OCI-LY7 (cell line): Measurements from ENCODE around the gene LTA4H. TPM values are rescaled to one million over a fixed set of nuclear protein-coding genes. Genes with fewer than 3 reads are reported as not detected.
"Not testable (repeated sequence)": the region's sequence is repeated elsewhere in the genome, so short reads cannot be mapped to it uniquely, and the experiment has no call there.

Experiments used
- BruUV-seq: library from RNA; stranded (reverse); fragments of 400-500 nt; replicated peaks from 2 replicates; lab custom pipeline; 2021; lab: Mats Ljungman, UMichigan
- CTCF ChIA-PET: fragments of 300-600 bp; sonication (Branson Sonifier 250); formaldehyde crosslinking; loops from one replicate; lab custom pipeline; 2022; ENCODE audit warnings: antibody characterized with exemption; ENCODE audit not compliant: unreplicated experiment; lab: Charles Lee
- POLR2A ChIA-PET: fragments of 300-600 bp; sonication (Branson Sonifier 250); formaldehyde crosslinking; loops from one replicate; lab custom pipeline; 2022; ENCODE audit warnings: antibody characterized with exemption; lab: Charles Lee
- DNase-seq: peaks from one replicate; pipeline ENCODE4 v3.0.0-alpha.2; 2015; ENCODE audit warnings: low spot score
- H2AFZ ChIP-seq: fragments of 200-600 bp; sonication (generic), shearing (Covaris generic); 2 replicates; pipeline ENCODE4 v1.6.1; 2014; ENCODE audit warnings: mild to moderate bottlenecking, antibody characterized with exemption, low read length, moderate library complexity
- H3K27ac ChIP-seq: fragments of 200-600 bp; sonication (generic); 2 replicates; pipeline ENCODE4 v1.5.1; 2014; ENCODE audit warnings: mixed run types, low read depth, mild to moderate bottlenecking, moderate library complexity, low read length, inconsistent platforms; ENCODE audit not compliant: poor library complexity, severe bottlenecking
- H3K36me3 ChIP-seq: fragments of 200-600 bp; sonication (generic); 2 replicates; pipeline ENCODE4 v1.6.1; 2014; ENCODE audit warnings: mild to moderate bottlenecking, antibody characterized with exemption, low read length, moderate library complexity, mixed read lengths; ENCODE audit not compliant: insufficient read depth
- H3K4me1 ChIP-seq: fragments of 200-600 bp; sonication (generic); 2 replicates; pipeline ENCODE4 v1.5.1; 2014; ENCODE audit warnings: mild to moderate bottlenecking, low read length; ENCODE audit not compliant: insufficient read depth, poor library complexity, severe bottlenecking
- H3K4me2 ChIP-seq: fragments of 200-600 bp; sonication (generic); 2 replicates; pipeline ENCODE4 v1.6.1; 2014; ENCODE audit warnings: mild to moderate bottlenecking, low read length
- H3K4me3 ChIP-seq: fragments of 200-600 bp; sonication (generic); 2 replicates; pipeline ENCODE4 v1.5.1; 2014; ENCODE audit warnings: mild to moderate bottlenecking, low read depth, low read length; ENCODE audit not compliant: poor library complexity, severe bottlenecking
- H3K79me2 ChIP-seq: fragments of 200-600 bp; sonication (generic); 2 replicates; pipeline ENCODE4 v1.6.1; 2016; ENCODE audit warnings: low read depth, mild to moderate bottlenecking, low read length, moderate library complexity, mixed read lengths; ENCODE audit not compliant: insufficient read depth
- H3K9me2 ChIP-seq: fragments of 200-600 bp; sonication (generic); 2 replicates; pipeline ENCODE4 v1.6.1; 2016; ENCODE audit warnings: mild to moderate bottlenecking, low read length, mixed read lengths; ENCODE audit not compliant: insufficient read depth
- H3K9me3 ChIP-seq: fragments of 200-600 bp; sonication (generic); 2 replicates; pipeline ENCODE4 v1.6.1; 2014; ENCODE audit warnings: mild to moderate bottlenecking, mixed run types, low read length, mixed read lengths
- H4K20me1 ChIP-seq: fragments of 200-600 bp; sonication (generic); 2 replicates; pipeline ENCODE4 v1.6.1; 2014; ENCODE audit warnings: mild to moderate bottlenecking, antibody characterized with exemption, low read length, moderate library complexity, mixed read lengths; ENCODE audit not compliant: insufficient read depth
- CTCF ChIP-seq: fragments of 200-600 bp; sonication (generic); conservative IDR thresholded peaks from 2 replicates; pipeline ENCODE4 v1.5.1; 2014; ENCODE audit warnings: mild to moderate bottlenecking, antibody characterized with exemption, low read length, moderate library complexity, mixed read lengths
- EZH2phosphoT487 ChIP-seq: fragments of 200-600 bp; sonication (generic); IDR thresholded peaks from 2 replicates; pipeline ENCODE4 v1.6.1; 2018; ENCODE audit warnings: low read depth, borderline replicate concordance, mild to moderate bottlenecking, mixed run types, antibody characterized with exemption, low read length, moderate library complexity, mixed read lengths
- intact Hi-C: fragments of 100-400 bp; cut with micrococcal nuclease; formaldehyde crosslinking; loops from one replicate; pipeline ENCODE4 v1.10.0; 2022; ENCODE audit not compliant: unreplicated experiment
- total RNA-seq, 2 experiments: library from RNA; depleted of rRNA in 1 of 2; stranded (reverse); fragments of >200 nt in 1 of 2; shearing (Covaris generic) in 1 of 2; gene quantifications; 2 replicates each; pipeline ENCODE4 v1.2.3, GENCODE V29; 2014 to 2022

Gene LTA4H
- total RNA-seq, 2 experiments from 2014 or later: 86.7 to 122 TPM

- ChIA-PET CTCF (no interaction called here), POLR2A (interaction anchor here (0.6 kb wide), 1 partner anchor 149 kb away, joined by 3 read pairs; no protein-coding TSS in a partner anchor)
- Histone ChIP-seq H4K20me1 (no peaks in the 10 kb centered on the region), H3K9me3 (no peaks in the 10 kb centered on the region), H3K4me3 (no peak overlapping the region), H3K4me1 (peaks cover 10% of the 10 kb centered on the region), H3K79me2 (no peaks in the 10 kb centered on the region), H3K27ac (no peak overlapping the region), H3K36me3 (no peaks in the 10 kb centered on the region), H3K4me2 (no peak overlapping the region), H3K9me2 (no peaks in the 10 kb centered on the region), H2AFZ (no peak overlapping the region)
- DNase-seq: no peak
- BruUV-seq: no TSS peak
- intact Hi-C loops: no loop called here
- TF ChIP-seq EZH2phosphoT487 (no peak), CTCF (no peak)
Measured at GRCh38 chr12:96069511-96070231, 34.3 kb upstream of the LTA4H start.

GRCh38 chr12:96068636-96069035, 33.2 kb upstream of the LTA4H start:
- Histone ChIP-seq H3K4me1 (peaks cover 10% of the 10 kb centered on the region), H4K20me1 (no peaks in the 10 kb centered on the region), H3K27ac (no peak overlapping the region), H3K36me3 (no peaks in the 10 kb centered on the region), H3K4me3 (no peak overlapping the region), H3K4me2 (no peak overlapping the region), H3K79me2 (no peaks in the 10 kb centered on the region), H2AFZ (no peak overlapping the region), H3K9me3 (no peaks in the 10 kb centered on the region), H3K9me2 (no peaks in the 10 kb centered on the region)
- no peak for DNase-seq
- intact Hi-C loops: no loop called here
- TF ChIP-seq CTCF (no peak), EZH2phosphoT487 (no peak)
- BruUV-seq: no TSS peak
- CTCF ChIA-PET: no interaction called here
- POLR2A ChIA-PET: no interaction called here

DNA sequence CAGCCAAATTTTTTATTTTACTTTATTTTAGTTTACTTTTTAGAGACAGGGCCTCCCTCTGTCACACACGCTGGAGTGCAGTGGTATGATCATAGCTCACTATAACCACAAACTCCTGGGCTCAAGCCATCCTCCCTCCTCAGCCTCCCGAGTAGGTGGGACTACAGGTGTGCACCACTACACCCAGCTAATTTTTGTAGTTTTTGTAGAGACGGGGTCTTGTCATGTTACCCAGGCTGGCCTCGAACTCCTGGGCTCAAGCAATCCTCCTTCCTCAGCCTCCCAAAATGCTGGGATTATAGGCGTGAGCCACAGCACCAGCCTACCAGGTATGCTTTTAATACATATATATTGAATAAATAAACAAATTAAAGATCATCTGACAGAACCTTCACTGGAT, 32.7 kb upstream of the LTA4H start:
- Histone ChIP-seq H3K9me3 (no peaks in the 10 kb centered on the region), H3K4me3 (no peak overlapping the region), H3K4me2 (no peak overlapping the region), H4K20me1 (no peaks in the 10 kb centered on the region), H3K9me2 (no peaks in the 10 kb centered on the region), H3K4me1 (peaks cover 10% of the 10 kb centered on the region), H3K27ac (no peak overlapping the region), H3K36me3 (no peaks in the 10 kb centered on the region), H3K79me2 (no peaks in the 10 kb centered on the region), H2AFZ (no peak overlapping the region)
- TF ChIP-seq EZH2phosphoT487 (no peak), CTCF (no peak)
- no peak for DNase-seq
- intact Hi-C loops: no loop called here
- ChIA-PET POLR2A (interaction anchor here (0.7 to 1.3 kb wide), 4 partner anchors 11 to 515 kb away, joined by 3 to 5 read pairs (median 4); no protein-coding TSS in a partner anchor), CTCF (no interaction called here)
- BruUV-seq: no TSS peak

DNA sequence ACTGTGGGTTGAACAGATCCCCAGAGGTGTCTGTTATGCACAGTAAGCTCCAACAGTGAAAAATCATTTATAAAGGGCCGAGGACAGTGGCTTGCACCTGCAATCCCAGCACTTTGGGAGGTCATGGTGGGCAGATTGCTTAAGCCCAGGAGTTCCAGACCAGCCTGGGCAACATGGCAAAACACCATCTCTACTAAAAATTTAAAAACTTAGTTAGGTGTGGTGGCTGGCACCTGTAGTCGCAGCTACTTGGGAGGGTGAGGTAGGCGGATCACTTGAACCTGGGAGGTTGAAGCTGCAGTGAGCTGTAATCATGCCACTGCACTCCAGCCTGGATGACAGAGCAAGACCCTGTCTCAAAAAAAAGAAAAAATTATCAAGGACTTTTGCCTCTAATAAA, 30.4 kb upstream of the LTA4H start:
- intact Hi-C loops, H3K4me1 ChIP-seq, H2AFZ ChIP-seq, H3K9me2 ChIP-seq, H3K79me2 ChIP-seq, H3K4me3 ChIP-seq, H3K4me2 ChIP-seq, DNase-seq, H3K27ac ChIP-seq, H3K36me3 ChIP-seq, CTCF ChIA-PET, BruUV-seq, H4K20me1 ChIP-seq, H3K9me3 ChIP-seq: not testable (repeated sequence)
- POLR2A ChIA-PET: interaction anchor here (0.7 to 1.5 kb wide), 3 partner anchors 17 to 151 kb away, joined by 3 to 4 read pairs (median 3); no protein-coding TSS in a partner anchor
